ENCODE measurements around the gene KCNN4. TPM values are rescaled to one million over a fixed set of nuclear protein-coding genes. Genes with fewer than 3 reads are reported as not detected.

Gene KCNN4
- total RNA-seq, 1 experiment from 2014 or later: 2.1 TPM

DNA sequence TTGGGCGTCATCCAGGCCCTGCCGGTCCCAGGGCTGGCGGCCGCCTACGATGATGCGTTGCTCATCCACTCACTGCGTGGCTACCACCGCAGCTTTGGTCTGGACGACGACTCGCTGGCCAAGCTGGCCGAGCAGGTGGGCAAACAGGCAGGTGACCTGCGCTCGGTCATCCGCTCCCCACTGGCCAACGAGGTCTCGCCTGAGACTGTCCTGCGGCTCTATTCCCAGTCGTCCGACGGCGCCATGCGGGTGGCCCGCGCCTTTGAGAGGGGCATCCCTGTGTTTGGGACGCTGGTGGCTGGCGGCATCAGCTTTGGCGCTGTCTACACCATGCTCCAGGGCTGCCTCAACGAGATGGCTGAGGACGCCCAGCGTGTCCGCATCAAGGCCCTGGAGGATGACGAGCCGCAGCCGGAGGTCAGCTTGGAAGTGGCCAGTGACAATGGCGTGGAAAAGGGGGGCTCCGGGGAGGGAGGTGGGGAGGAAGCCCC is 61.4 kb downstream of the KCNN4 start:
- DNase-seq (ENCODE audit: low read depth): no peak

DNA sequence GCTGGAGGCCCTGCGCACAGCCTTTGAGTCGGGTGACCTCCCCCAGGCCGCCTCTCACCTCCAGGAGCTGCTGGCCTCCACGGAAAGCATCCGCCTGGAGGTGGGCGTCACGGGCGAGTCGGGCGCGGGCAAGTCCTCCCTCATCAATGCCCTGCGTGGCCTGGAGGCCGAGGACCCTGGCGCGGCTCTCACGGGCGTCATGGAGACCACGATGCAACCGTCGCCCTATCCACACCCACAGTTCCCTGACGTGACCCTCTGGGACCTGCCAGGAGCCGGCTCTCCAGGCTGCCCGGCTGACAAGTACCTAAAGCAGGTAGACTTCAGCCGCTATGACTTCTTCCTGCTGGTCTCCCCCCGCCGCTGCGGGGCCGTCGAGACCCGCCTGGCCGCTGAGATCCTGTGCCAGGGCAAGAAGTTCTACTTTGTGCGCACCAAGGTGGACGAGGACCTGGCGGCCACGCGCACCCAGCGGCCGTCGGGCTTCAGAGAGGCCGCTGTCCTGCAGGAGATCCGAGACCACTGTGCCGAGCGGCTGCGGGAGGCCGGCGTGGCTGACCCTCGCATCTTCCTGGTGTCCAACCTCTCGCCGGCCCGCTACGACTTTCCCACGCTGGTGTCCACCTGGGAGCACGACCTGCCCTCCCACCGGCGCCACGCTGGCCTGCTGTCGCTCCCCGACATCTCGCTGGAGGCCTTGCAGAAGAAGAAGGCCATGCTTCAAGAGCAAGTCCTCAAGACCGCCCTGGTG is 62.0 kb downstream of the KCNN4 start:
- DNase-seq (ENCODE audit: low read depth): no peak

Other genes with a start within 250 kb of the KCNN4 start
- gene ZNF575, start 247.8 kb downstream of the KCNN4 start, total RNA-seq (2014; rRNA removed): 1.5 TPM in 1 of 2 replicates, not detected in the other
- gene XRCC1, start 205.4 kb downstream of the KCNN4 start, total RNA-seq (2014; rRNA removed): 46.6 and 46.8 TPM in 2 replicates
- 0.29 TPM in 1 of 2 replicates, not detected in the other for gene PINLYP, start 205.2 kb downstream of the KCNN4 start, total RNA-seq (2014; rRNA removed)
- gene IRGQ, start 184.8 kb downstream of the KCNN4 start, total RNA-seq (2014; rRNA removed): 20.1 and 23.2 TPM in 2 replicates
- 18.3 and 20.3 TPM in 2 replicates for gene ZNF576, start 184.4 kb downstream of the KCNN4 start, total RNA-seq (2014; rRNA removed)
- 0.11 TPM in 1 of 2 replicates, not detected in the other for gene SRRM5, start 168.9 kb downstream of the KCNN4 start, total RNA-seq (2014; rRNA removed)
- 56.8 and 58.4 TPM in 2 replicates for gene ZNF428, start 161.3 kb downstream of the KCNN4 start, total RNA-seq (2014; rRNA removed)
- 0.69 TPM in 1 of 2 replicates, not detected in the other for gene CADM4, start 141.1 kb downstream of the KCNN4 start, total RNA-seq (2014; rRNA removed)
- 128 and 170 TPM in 2 replicates for gene PLAUR, start 110.8 kb downstream of the KCNN4 start, total RNA-seq (2014; rRNA removed)
- not detected in 2 replicates for gene IRGC, start 64.9 kb downstream of the KCNN4 start, total RNA-seq (2014; rRNA removed)
- 17.3 and 18.9 TPM in 2 replicates for gene SMG9, start 26.0 kb downstream of the KCNN4 start, total RNA-seq (2014; rRNA removed)
- not detected in 2 replicates for gene LYPD5, start 21.5 kb upstream of the KCNN4 start, total RNA-seq (2014; rRNA removed)
- 8.2 and 9.6 TPM in 2 replicates for gene ZNF283, start 46.3 kb upstream of the KCNN4 start, total RNA-seq (2014; rRNA removed)
- 1.6 and 1.7 TPM in 2 replicates for gene ZNF404, start 103.0 kb upstream of the KCNN4 start, total RNA-seq (2014; rRNA removed)
- 9.2 and 14.9 TPM in 2 replicates for gene ZNF45, start 154.3 kb upstream of the KCNN4 start, total RNA-seq (2014; rRNA removed)
- gene ZNF221, start 170.3 kb upstream of the KCNN4 start, total RNA-seq (2014; rRNA removed): 4.6 and 12.8 TPM in 2 replicates
- 5.5 and 8.3 TPM in 2 replicates for gene ZNF155, start 203.2 kb upstream of the KCNN4 start, total RNA-seq (2014; rRNA removed)
- 2.7 and 4.7 TPM in 2 replicates for gene ZNF230, start 222.0 kb upstream of the KCNN4 start, total RNA-seq (2014; rRNA removed)
- gene ZNF222, start 244.4 kb upstream of the KCNN4 start, total RNA-seq (2014; rRNA removed): 3.8 and 5.7 TPM in 2 replicates